HEK293 (cell line): Measurements from ENCODE around the gene CFAP46.

ENCODE experiments used
- CTCF ChIA-PET: fragments of 350-600 bp; formaldehyde crosslinking; extraction: SDS; loops from one replicate; lab custom pipeline; 2021; ENCODE audit warnings: antibody characterized with exemption; lab: Yijun Ruan, JAX
- POLR2A ChIA-PET: fragments of 300-600 bp; formaldehyde crosslinking; extraction: SDS; loops from one replicate; lab custom pipeline; 2020; ENCODE audit warnings: antibody characterized with exemption, inconsistent platforms; lab: Yijun Ruan, JAX
- H3K27ac ChIP-seq: fragments of 200-500 bp; sonication (Bioruptor generic); 2 replicates; pipeline ENCODE4 v1.5.1; 2014; ENCODE audit warnings: low read depth, low read length, control low read depth, inconsistent platforms; ENCODE audit errors: extremely low read depth
- H3K36me3 ChIP-seq, 2 experiments: fragments of 200-500 bp in 1 of 2; sonication (Bioruptor generic) in 1 of 2; 1 replicate in 1 of 2; 2 replicates in 1 of 2; pipeline ENCODE4 v1.5.1; 2014 to 2017; ENCODE audit warnings: inconsistent platforms in 2 of 2, low read length in 2 of 2; ENCODE audit not compliant: control insufficient read depth in 2 of 2, insufficient read depth in 1 of 2
- H3K4me1 ChIP-seq: fragments of 200-500 bp; sonication (Bioruptor generic); 2 replicates; pipeline ENCODE4 v1.5.1; 2014; ENCODE audit warnings: mild to moderate bottlenecking, low read length, inconsistent platforms; ENCODE audit not compliant: control insufficient read depth, insufficient read depth
- H3K4me3 ChIP-seq: 2 replicates; pipeline ENCODE4 v1.5.1; 2011; ENCODE audit warnings: low read depth, mild to moderate bottlenecking, control low read depth, low read length, moderate library complexity
- H3K9me3 ChIP-seq: fragments of 200-500 bp; sonication (Bioruptor generic); 2 replicates; pipeline ENCODE4 v1.5.1; 2014; ENCODE audit warnings: low read depth, low read length, inconsistent platforms; ENCODE audit not compliant: control insufficient read depth, insufficient read depth
- BCL6B ChIP-seq: fragments of 450-650 bp; formaldehyde crosslinking; IDR thresholded peaks from 2 replicates; pipeline ENCODE4 v1.5.1; 2017; ENCODE audit warnings: missing biosample characterization, missing genetic modification characterization
- EGR2 ChIP-seq: fragments of 450-650 bp; formaldehyde crosslinking; IDR thresholded peaks from 2 replicates; pipeline ENCODE4 v1.5.1; 2016; ENCODE audit warnings: low read depth, missing biosample characterization, missing genetic modification characterization
- KLF1 ChIP-seq: fragments of 450-650 bp; formaldehyde crosslinking; IDR thresholded peaks from 2 replicates; pipeline ENCODE4 v1.5.1; 2016; ENCODE audit warnings: missing biosample characterization, missing genetic modification characterization
- PRDM1 ChIP-seq: fragments of 450-650 bp; formaldehyde crosslinking; IDR thresholded peaks from 2 replicates; pipeline ENCODE4; 2016; ENCODE audit warnings: missing biosample characterization, missing genetic modification characterization
- PRDM10 ChIP-seq: fragments of 450-650 bp; formaldehyde crosslinking; IDR thresholded peaks from 2 replicates; pipeline ENCODE4 v1.5.1; 2016; ENCODE audit warnings: missing biosample characterization, missing genetic modification characterization
- SCRT2 ChIP-seq: fragments of 450-650 bp; formaldehyde crosslinking; IDR thresholded peaks from 2 replicates; pipeline ENCODE4 v1.5.1; 2016; ENCODE audit warnings: missing biosample characterization, missing genetic modification characterization
- ZBTB7A ChIP-seq: fragments of 450-650 bp; formaldehyde crosslinking; IDR thresholded peaks from 2 replicates; pipeline ENCODE4 v1.5.1; 2016; ENCODE audit warnings: low read depth, missing biosample characterization, missing genetic modification characterization
- ZFHX2 ChIP-seq: fragments of 450-650 bp; formaldehyde crosslinking; conservative IDR thresholded peaks from 2 replicates; pipeline ENCODE4 v1.5.1; 2016; ENCODE audit warnings: missing biosample characterization, missing genetic modification characterization
- ZNF18 ChIP-seq: fragments of 450-650 bp; formaldehyde crosslinking; IDR thresholded peaks from 2 replicates; pipeline ENCODE4 v1.5.1; 2016; ENCODE audit warnings: missing biosample characterization, missing genetic modification characterization
- ZNF366 ChIP-seq: fragments of 450-650 bp; formaldehyde crosslinking; conservative IDR thresholded peaks from 2 replicates; pipeline ENCODE4 v1.5.1; 2016; ENCODE audit warnings: missing biosample characterization, missing genetic modification characterization
- ZNF629 ChIP-seq: fragments of 450-650 bp; formaldehyde crosslinking; IDR thresholded peaks from 2 replicates; pipeline ENCODE4 v1.5.1; 2017; ENCODE audit warnings: missing biosample characterization, missing genetic modification characterization
- ZNF692 ChIP-seq: fragments of 450-650 bp; formaldehyde crosslinking; IDR thresholded peaks from 2 replicates; pipeline ENCODE4 v1.5.1; 2016; ENCODE audit warnings: missing biosample characterization, missing genetic modification characterization
- ZNF843 ChIP-seq: fragments of 450-650 bp; formaldehyde crosslinking; IDR thresholded peaks from 2 replicates; pipeline ENCODE4 v1.5.1; 2016; ENCODE audit warnings: missing biosample characterization, missing genetic modification characterization
- ZSCAN16 ChIP-seq: fragments of 450-650 bp; formaldehyde crosslinking; IDR thresholded peaks from 2 replicates; pipeline ENCODE4 v1.5.1; 2016; ENCODE audit warnings: missing biosample characterization, missing genetic modification characterization
- ZSCAN5A ChIP-seq: fragments of 450-650 bp; formaldehyde crosslinking; IDR thresholded peaks from 2 replicates; pipeline ENCODE4 v1.5.1; 2016; ENCODE audit warnings: missing biosample characterization, missing genetic modification characterization

The CFAP46 gene

GRCh38 chr10:132882069-132882951 lies 60.1 kb downstream of the CFAP46 start:
- Histone ChIP-seq H3K4me3 (no peak overlapping the region), H3K27ac (no peak overlapping the region), H3K4me1 (no peaks in the 10 kb centered on the region), H3K36me3 (no peaks in the 10 kb centered on the region), H3K9me3 (no peaks in the 10 kb centered on the region)
- TF ChIP-seq KLF1 (tag by site-specific recombination) (peak; percentile 24; the same call in 1 of the 2 replicates), EGR2 (tag by site-specific recombination) (peak; percentile 97), ZBTB7A (tag by site-specific recombination) (no peak), ZFHX2 (tag by site-specific recombination) (peak; percentile 96), ZSCAN5A (tag by site-specific recombination) (no peak), ZNF843 (no peak), PRDM10 (tag by site-specific recombination) (no peak), ZNF18 (tag by site-specific recombination) (0 out of 2 replicates have a peak, but pooled peaks have one; percentile 24), ZNF366 (tag by site-specific recombination) (no peak)
- ChIA-PET POLR2A (no interaction called here), CTCF (interaction anchor here (1.8 kb wide), 1 partner anchor 22 kb away, joined by 5 read pairs; no protein-coding TSS in a partner anchor)

- no peaks in the 10 kb centered on the region for H3K36me3 ChIP-seq
- H3K4me1 ChIP-seq: no peaks in the 10 kb centered on the region
- H3K27ac ChIP-seq: no peak overlapping the region
- TF ChIP-seq ZNF629 (tag by site-specific recombination) (no peak), ZSCAN16 (tag by site-specific recombination) (no peak), SCRT2 (tag by site-specific recombination) (no peak), PRDM1 (tag by site-specific recombination) (no peak), BCL6B (tag by site-specific recombination) (no peak), ZNF692 (tag by site-specific recombination) (no peak)
- H3K9me3 ChIP-seq: no peaks in the 10 kb centered on the region
- CTCF ChIA-PET: interaction anchor here (1.8 kb wide), 1 partner anchor 23 kb away, joined by 5 read pairs; no protein-coding TSS in a partner anchor
- no peak overlapping the region for H3K4me3 ChIP-seq
- POLR2A ChIA-PET: no interaction called here
Observed at GRCh38 chr10:132881186-132881920, 61.0 kb downstream of the CFAP46 start.
